Fibroblast of lung (primary cell): ENCODE measurements around the gene NFE2L3. TPM values are rescaled to one million over a fixed set of nuclear protein-coding genes. Genes with fewer than 3 reads are reported as not detected.
A peak's percentile ranks its signal among the peaks of the same experiment; 100 is the strongest.

Experiments used
- DNase-seq, 2 donors: peaks; one replicate each; pipeline versions ENCODE4 v3.0.0 to v3.0.0-alpha.2; 2010; ENCODE audit warnings: low read depth in 2 of 2
- H2AFZ ChIP-seq: 2 replicates; pipeline ENCODE4 v1.5.1; 2012; ENCODE audit warnings: low read length, control low read depth, inconsistent platforms
- H3K27ac ChIP-seq: 2 replicates; pipeline ENCODE4 v1.5.1; 2011; ENCODE audit warnings: low read length, control low read depth; ENCODE audit not compliant: insufficient read depth
- H3K27me3 ChIP-seq: 2 replicates; pipeline ENCODE4 v1.5.1; 2011; ENCODE audit warnings: mild to moderate bottlenecking, low read length; ENCODE audit not compliant: control insufficient read depth, insufficient read depth
- H3K36me3 ChIP-seq: 2 replicates; pipeline ENCODE4 v1.5.1; 2011; ENCODE audit warnings: low read length; ENCODE audit not compliant: control insufficient read depth, insufficient read depth
- H3K4me1 ChIP-seq: 2 replicates; pipeline ENCODE4 v1.5.1; 2011; ENCODE audit warnings: low read length; ENCODE audit not compliant: control insufficient read depth, insufficient read depth; ENCODE audit errors: extremely low read depth
- H3K4me2 ChIP-seq: 2 replicates; pipeline ENCODE4 v1.5.1; 2011; ENCODE audit warnings: low read length, control low read depth; ENCODE audit not compliant: insufficient read depth; ENCODE audit errors: extremely low read depth
- H3K4me3 ChIP-seq, 4 experiments: fragments of 200-600 bp in 1 of 4; sonication (generic) in 1 of 4; replicated peaks in 1 of 4; 2 replicates each; pipeline ENCODE4 v1.5.1; 2011 to 2016; ENCODE audit warnings: low read length in 4 of 4, low read depth in 3 of 4, mild to moderate bottlenecking in 3 of 4, control low read depth in 2 of 4, inconsistent platforms in 1 of 4, mixed read lengths in 1 of 4; ENCODE audit not compliant: insufficient read depth in 1 of 4; ENCODE audit errors: control extremely low read depth in 1 of 4
- H3K79me2 ChIP-seq: 2 replicates; pipeline ENCODE4 v1.5.1; 2012; ENCODE audit warnings: mild to moderate bottlenecking, low read length, inconsistent platforms; ENCODE audit not compliant: control insufficient read depth, insufficient read depth
- H3K9ac ChIP-seq: 2 replicates; pipeline ENCODE4 v1.5.1; 2011; ENCODE audit warnings: mild to moderate bottlenecking, low read length, control low read depth; ENCODE audit not compliant: insufficient read depth
- H3K9me3 ChIP-seq: 2 replicates; pipeline ENCODE4 v1.5.1; 2012; ENCODE audit warnings: low read depth, low read length; ENCODE audit not compliant: control insufficient read depth, insufficient read depth
- H4K20me1 ChIP-seq: 2 replicates; pipeline ENCODE4 v1.5.1; 2011; ENCODE audit warnings: low read length; ENCODE audit not compliant: control insufficient read depth, insufficient read depth; ENCODE audit errors: extremely low read depth
- CTCF ChIP-seq, 2 donors: IDR thresholded peaks in 1 of 2; conservative IDR thresholded peaks in 1 of 2; 1 replicate in 1 of 2; 2 replicates in 1 of 2; pipeline ENCODE4 v1.5.1; 2011 to 2012; ENCODE audit warnings: low read length in 2 of 2, control low read depth in 1 of 2, inconsistent platforms in 1 of 2, low read depth in 1 of 2, mild to moderate bottlenecking in 1 of 2
- EZH2 ChIP-seq: IDR thresholded peaks from 2 replicates; pipeline ENCODE4 v1.5.1; 2012; ENCODE audit warnings: low read length, control low read depth, mild to moderate bottlenecking; ENCODE audit errors: missing control alignments
- polyA plus RNA-seq, 2 donors: library from polyadenylated mRNA; depleted of rRNA in 1 of 2; stranded (reverse) in 1 of 2; unstranded in 1 of 2; fragments of >200 nt; gene quantifications; 2 replicates each; pipeline ENCODE4 v1.2.1, GENCODE V29; 2011 to 2012; ENCODE audit warnings: missing spikeins in 1 of 2
- total RNA-seq: library from RNA; depleted of rRNA; stranded (reverse); fragments of >200 nt; gene quantifications from 2 replicates; pipeline ENCODE4 v1.2.1, GENCODE V29; 2014

The NFE2L3 gene
- total and polyA plus RNA-seq, 2 donors (not counting 1 experiment from before 2014, with no cell fraction given) = 5.3 to 9.1 TPM

- DNase-seq = peak in 1 of 2 donors; percentile 24
- TF ChIP-seq CTCF (conservative IDR thresholded peaks at IDR 0.05 in 1 of 2, IDR thresholded peaks at IDR 0.05 in 1 of 2; ENCODE audit: low read depth in 1 of 2, low read length in 2 of 2) = peak in 1 of 2 donors; percentile 2
- TF ChIP-seq EZH2 = peak; percentile 64
- no peaks in the 10 kb centered on the region for H3K9me3 ChIP-seq
- H3K4me2 ChIP-seq = peak overlapping the region; percentile 54
- H3K79me2 ChIP-seq = no peaks in the 10 kb centered on the region
- H3K27me3 ChIP-seq = peaks cover 3% of the 10 kb centered on the region
- peaks cover 7% of the 10 kb centered on the region for H3K4me1 ChIP-seq
- peak overlapping the region in 2 of 4 experiments; percentile 62 to 67 for H3K4me3 ChIP-seq
- no peaks in the 10 kb centered on the region for H3K36me3 ChIP-seq
- H3K9ac ChIP-seq = no peak overlapping the region
- H3K27ac ChIP-seq = no peak overlapping the region
- no peak overlapping the region for H2AFZ ChIP-seq
- H4K20me1 ChIP-seq = no peaks in the 10 kb centered on the region
Observed at GRCh38 chr7:26153241-26153822, 1.3 kb downstream of the NFE2L3 start.

- no peaks in the 10 kb centered on the region for H3K36me3 ChIP-seq
- H3K27me3 ChIP-seq = peaks cover 3% of the 10 kb centered on the region
- H4K20me1 ChIP-seq = no peaks in the 10 kb centered on the region
- peak overlapping the region in 2 of 4 experiments; percentile 62 to 67 for H3K4me3 ChIP-seq
- H3K27ac ChIP-seq = no peak overlapping the region
- no peaks in the 10 kb centered on the region for H3K79me2 ChIP-seq
- peak; percentile 38 to 60 for DNase-seq
- no peak overlapping the region for H3K4me2 ChIP-seq
- peaks cover 7% of the 10 kb centered on the region for H3K4me1 ChIP-seq
- no peak overlapping the region for H3K9ac ChIP-seq
- TF ChIP-seq CTCF (conservative IDR thresholded peaks at IDR 0.05 in 1 of 2, IDR thresholded peaks at IDR 0.05 in 1 of 2; ENCODE audit: low read depth in 1 of 2, low read length in 2 of 2) = no peak
- no peak for TF ChIP-seq EZH2
- H2AFZ ChIP-seq = no peak overlapping the region
- no peaks in the 10 kb centered on the region for H3K9me3 ChIP-seq
Observed at GRCh38 chr7:26153823-26154783, 2.1 kb downstream of the NFE2L3 start.
